Activated T-cell treated with anti-CD3 and anti-CD28 coated beads for 1 hour (primary cell): ENCODE results near the gene EGFL7.

ENCODE experiments used
- DNase-seq: peaks from one replicate; pipeline ENCODE4 v3.0.0-alpha.2; 2020; ENCODE audit warnings: low read depth

Gene EGFL7

DNA sequence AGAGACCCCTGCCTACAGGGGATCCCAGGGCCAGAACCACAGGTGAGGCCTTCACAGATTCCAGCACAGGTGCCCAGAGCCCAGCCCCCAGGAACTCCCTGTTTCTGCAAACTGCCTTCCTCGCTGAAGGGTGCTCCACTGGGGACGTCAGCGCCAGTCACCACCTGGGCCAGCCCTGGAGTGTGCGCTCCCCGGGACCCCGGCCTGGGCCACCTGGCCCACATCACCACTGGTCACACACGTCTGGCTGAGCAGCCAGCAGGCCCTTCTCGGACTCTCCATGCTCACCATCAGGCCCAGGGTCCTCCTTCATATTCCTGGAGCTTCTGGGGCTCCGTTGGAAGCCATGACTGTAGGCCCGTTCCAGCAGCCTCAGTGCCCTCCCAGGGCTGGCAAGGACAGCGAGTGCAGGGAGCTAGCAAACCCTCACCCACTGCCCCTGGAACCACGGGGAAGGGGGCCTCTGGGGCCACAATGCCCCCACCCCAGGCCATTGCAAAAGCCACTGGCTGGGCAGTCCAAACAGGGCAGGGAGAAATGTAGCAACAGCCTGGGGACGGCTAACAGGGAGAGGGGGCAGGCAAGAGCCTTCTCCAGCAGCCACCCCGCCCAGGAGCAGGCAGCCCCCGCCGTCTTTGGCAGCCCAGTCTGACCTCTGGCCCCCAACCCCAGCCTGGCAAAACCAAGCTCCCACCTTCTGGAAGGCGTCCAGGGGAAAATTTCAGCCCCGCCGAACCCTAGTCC lies 23.2 kb downstream of the EGFL7 start:
- no peak for DNase-seq

DNA sequence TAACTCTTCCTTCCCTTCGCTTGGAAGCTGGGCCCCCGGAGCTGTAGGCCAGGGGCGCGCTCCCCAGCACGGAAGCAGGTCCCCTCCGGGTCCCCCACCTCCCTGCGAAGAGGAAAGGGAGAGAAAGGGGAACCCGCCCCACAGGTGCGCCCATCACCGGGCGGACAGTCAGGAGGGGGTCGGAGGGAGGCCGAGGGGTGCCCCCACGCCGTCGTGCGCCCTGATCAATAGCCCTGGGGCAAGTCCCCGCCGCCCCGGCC lies 23.7 kb downstream of the EGFL7 start:
- no peak for DNase-seq

- DNase-seq = peak; percentile 49
These were observed 24.3 kb downstream of the EGFL7 start, which contains the start of gene AGPAT2 for GRCh38 chr9:136686794-136687711. Gene AGPAT2, minus strand, starts transcription at chr9:136687457. Its CDS starts 100 bp downstream, at chr9:136687357.

DNA sequence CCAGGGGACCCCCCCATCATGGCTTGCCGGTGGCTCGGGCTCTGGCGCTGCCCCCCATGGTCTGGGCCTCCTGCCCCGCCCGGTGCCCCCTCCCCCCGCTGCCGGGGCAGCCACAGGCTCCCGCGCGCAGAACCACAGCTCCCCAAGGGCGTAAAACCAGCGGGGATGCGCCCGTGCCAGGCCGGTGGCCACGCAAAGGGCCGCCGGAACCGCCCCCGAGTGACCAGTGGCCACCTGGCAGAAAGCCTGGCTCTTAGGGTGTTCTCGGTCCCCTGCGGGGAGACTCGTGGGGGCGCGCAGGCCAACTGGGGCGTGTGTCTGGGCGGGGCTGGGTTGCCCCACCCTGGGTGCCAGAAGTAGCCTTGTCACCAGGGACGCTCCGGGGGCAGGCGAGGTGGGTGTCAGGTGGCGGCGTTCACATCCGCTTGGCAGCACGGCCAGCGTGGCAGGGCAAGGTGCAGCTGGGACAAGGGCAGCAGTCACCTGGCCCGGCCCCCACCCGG lies 25.1 kb downstream of the EGFL7 start:
- no peak for DNase-seq

DNA sequence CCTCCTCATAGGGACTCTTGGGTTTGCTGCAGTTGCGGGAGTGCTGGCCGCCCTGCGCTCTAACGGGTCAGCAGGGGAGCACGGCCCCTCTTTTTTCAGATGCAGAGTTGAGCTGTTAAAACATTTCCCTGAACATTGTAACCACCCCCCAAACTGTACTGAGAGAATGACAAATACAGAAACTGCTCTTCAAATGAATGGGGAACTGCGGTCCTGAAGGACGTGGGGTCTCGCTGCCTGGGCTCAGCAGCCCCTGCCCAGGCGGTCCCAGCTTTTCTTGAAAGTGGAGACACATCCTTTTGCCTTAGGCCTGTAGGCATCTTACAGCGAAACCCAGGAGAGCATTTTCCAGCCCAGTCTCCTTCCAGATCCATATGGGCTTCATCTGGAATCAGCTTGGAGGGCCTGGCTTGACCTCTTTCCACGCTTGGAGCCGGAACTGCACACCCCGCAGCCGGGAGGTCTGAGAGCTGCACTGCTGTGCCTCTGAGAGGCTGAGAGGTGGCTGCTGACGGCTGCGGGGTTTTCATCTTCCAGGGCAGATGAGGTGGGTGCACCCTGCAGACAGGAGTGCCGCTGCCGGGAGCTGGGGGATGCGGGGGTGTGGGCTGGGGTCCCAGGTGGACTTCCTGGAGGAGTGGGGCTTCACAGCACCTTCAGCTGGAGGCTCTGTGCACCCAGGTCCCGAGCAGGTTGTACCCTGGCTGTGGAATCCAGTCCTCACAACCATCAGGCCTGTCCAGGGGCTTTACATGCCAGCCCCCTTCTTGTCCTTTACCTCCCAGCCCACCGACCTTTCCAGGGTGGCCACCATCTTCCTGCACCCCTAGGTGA lies 25.8 kb downstream of the EGFL7 start:
- no peak for DNase-seq

- DNase-seq = no peak
These were observed 26.4 kb downstream of the EGFL7 start for GRCh38 chr9:136689108-136689460.

- no peak for DNase-seq
These were observed 27.5 kb downstream of the EGFL7 start for GRCh38 chr9:136690104-136690805.

GRCh38 chr9:136690806-136691261 lies 28.1 kb downstream of the EGFL7 start:
- no peak for DNase-seq

GRCh38 chr9:136691316-136692184 lies 28.8 kb downstream of the EGFL7 start:
- no peak for DNase-seq

DNA sequence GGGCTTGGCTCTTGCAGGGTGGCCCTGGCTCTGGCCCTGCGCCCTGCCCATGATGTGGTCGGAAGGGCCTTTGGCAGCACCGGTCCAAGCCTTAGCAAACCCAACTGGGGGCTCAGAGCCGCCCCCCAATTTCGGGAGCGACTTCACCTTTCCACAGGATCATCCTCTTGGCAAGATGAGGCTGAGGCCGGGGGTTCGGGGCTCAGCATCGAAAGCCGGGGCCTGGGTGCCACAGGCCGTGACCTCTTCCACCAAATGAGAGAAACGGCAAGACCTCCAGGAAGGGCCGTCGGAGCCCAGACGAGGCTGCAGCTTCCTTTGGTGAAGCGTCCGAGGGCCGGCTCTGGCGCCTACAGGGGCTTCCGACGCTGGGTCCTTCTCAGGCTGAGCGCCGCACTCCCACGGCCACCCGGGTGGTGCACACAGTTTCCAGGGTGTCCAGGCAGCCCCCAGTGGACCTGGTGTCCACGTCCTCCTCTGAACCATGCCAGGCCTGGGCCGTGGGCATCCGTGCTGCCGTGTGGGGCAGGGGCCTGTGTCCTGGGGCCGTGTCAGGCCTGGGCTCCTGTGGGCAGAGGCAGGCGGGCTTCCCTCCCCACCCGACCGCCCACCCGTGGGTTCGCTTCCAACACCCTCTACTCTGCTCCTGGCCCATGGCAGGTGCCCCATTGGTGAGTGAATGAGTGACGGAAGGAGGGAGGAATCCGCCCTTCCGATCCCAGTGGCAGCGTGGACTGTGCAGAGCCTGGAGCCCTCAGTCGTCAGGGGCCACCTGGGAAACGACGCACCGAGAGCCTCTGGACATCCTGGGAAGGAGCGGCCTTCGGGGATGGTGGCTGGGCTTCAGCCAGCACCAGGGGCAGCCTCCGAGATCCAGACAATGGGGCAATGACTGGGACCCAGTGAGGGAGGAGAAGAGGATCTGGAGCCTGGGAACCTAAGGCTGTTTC lies 29.7 kb downstream of the EGFL7 start:
- no peak for DNase-seq

GRCh38 chr9:136693135-136693489 lies 30.4 kb downstream of the EGFL7 start:
- DNase-seq = no peak

- DNase-seq = no peak
These were observed 30.9 kb downstream of the EGFL7 start for GRCh38 chr9:136693490-136694162.

DNA sequence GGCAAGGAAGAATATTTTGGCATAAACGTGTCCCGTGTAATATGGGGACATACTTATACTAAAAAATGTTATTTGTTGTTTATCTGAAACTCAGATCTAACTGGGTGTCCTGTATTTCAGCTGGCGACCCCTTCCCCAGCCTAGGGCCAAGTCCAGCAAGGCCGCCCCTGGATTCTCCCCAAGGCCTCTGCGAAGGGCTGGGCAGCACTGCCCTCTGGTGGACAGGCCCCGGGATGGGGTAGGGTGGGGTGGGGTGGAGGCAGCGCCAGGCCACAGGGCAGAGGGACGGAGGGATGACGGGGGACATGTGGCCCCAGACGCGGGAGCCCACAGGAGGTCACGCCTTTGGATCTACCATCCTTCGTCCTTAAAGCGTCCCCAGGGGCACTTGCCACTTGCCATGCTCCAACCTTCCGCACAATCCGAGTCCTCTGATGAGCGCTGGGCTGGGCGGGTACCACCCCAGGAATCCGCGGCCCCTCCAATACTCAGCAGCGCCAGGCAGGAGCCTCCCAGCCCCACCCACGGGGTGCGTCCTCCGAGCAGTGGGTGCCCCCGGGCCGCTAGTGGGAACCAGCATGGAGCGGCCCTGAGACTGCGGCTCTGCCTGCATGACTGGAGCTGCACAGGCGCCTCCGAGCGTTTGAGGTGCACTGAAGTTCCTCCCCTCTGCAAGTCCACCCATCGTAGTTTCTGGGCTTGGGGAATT lies 31.6 kb downstream of the EGFL7 start:
- no peak for DNase-seq

GRCh38 chr9:136694872-136695247 lies 32.1 kb downstream of the EGFL7 start:
- no peak for DNase-seq

- DNase-seq = no peak
These were observed 32.7 kb downstream of the EGFL7 start for GRCh38 chr9:136695435-136695895.

DNA sequence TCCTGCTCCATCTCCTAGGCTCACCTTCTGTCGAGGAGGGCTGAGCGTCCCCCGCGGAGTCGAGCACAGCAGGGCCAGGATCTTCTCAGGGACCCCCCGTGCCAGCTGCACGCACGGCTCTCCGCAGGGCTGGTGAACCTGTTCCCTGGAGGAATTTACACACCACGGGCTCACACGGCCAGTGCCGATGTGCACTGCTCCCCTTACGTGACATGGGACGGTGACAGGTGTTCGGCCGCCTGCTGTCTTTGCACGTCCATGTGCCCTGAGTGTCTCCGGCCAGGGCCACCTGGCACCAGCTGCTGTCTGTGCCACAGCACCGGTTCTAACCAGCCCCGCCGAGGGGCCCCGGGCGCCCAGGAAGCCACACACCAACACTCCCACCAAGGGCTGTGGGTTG lies 33.2 kb downstream of the EGFL7 start:
- no peak for DNase-seq

- DNase-seq = no peak
These were observed 33.8 kb downstream of the EGFL7 start for GRCh38 chr9:136696502-136696901.

GRCh38 chr9:136697146-136697820 lies 34.6 kb downstream of the EGFL7 start:
- DNase-seq = no peak
